ENCODE data around the gene RNF144A. TPM values are rescaled to one million over a fixed set of nuclear protein-coding genes. Genes with fewer than 3 reads are reported as not detected.

RNF144A gene
- total and polyA plus RNA-seq, 10 of the 15 experiments (the other 5 are each of a cell fraction or from before 2014, with no cell fraction given): 0.02 to 12.1 (median 0.48) TPM; not detected in 1

DNA sequence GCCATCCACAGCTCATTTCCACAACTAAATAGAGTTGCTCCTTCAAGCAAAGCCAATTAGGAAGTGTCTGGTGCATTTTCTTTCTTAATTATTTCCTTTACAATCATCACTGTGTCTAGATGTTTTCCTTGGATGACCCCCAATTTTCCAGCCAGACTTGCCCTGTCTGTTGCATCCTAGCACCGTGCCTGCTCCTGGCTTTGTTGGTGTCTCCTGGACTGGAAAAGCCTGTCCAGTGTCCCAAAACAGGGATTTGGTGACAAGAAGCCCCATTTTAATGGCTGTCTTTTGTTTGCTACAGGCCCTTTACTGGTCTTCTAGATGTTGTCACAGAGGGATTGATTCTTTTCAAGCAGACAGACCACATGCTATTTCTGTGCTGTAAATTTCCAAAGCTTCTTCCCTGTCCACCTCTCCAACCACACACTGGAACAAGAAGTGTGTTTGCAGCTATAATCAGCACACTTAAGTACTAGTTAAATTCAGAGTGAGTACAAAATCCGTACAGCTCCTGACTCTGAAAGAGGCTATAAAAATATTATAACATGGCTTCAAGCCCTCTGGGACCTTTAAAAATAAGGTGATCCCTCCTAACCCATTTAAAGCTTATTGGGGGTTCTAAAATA is 38.4 kb downstream of the RNF144A start:
- no peak overlapping the region for H3K9ac ChIP-seq (ENCODE audit: control insufficient read depth, insufficient read depth, low read length)
- no TSS peak for BruUV-seq (replicated peaks)
- H2AFZ ChIP-seq (ENCODE audit: control insufficient read depth, low read depth, low read length): no peak overlapping the region
- no peaks in the 10 kb centered on the region for H3K9me3 ChIP-seq (replicated peaks; ENCODE audit: control insufficient read depth, insufficient read depth, low read length)
- intact Hi-C loops (cut with micrococcal nuclease; ENCODE audit: unreplicated experiment) (no loop called here), in situ Hi-C loops (cut with MboI) (no loop called here)
- H4K20me1 ChIP-seq (ENCODE audit: control insufficient read depth, insufficient read depth): no peaks in the 10 kb centered on the region
- ATAC-seq (no peak), DNase-seq (ENCODE audit: low read depth, low spot score) (no peak), FAIRE-seq (no peak)
- no peaks in the 10 kb centered on the region for H3K27me3 ChIP-seq (replicated peaks in 1 of 2; ENCODE audit: control insufficient read depth in 2 of 2, insufficient read depth in 2 of 2, low read length in 1 of 2)
- CTCF ChIA-PET: interaction anchor here (1.2 kb wide), 1 partner anchor 39 kb away, joined by 3 read pairs; the partner anchor contains the start of gene RNF144A
- SMC1A ChIA-PET (ENCODE audit: uncharacterized antibody, unreplicated experiment): interaction anchor here (1.0 to 1.1 kb wide), 2 partner anchors 9 to 34 kb away, joined by 3 read pairs; no protein-coding TSS in a partner anchor
- H3K4me3 ChIP-seq: no peak overlapping the region
- H3K79me2 ChIP-seq (ENCODE audit: control insufficient read depth, insufficient read depth, low read length): no peaks in the 10 kb centered on the region
- POLR2A ChIA-PET: no interaction called here
- TF ChIP-seq HDGF (IDR thresholded peaks at IDR 0.05): no peak
- no peak for TF ChIP-seq SMAD1 (IDR thresholded peaks at IDR 0.05; ENCODE audit: low read depth, partially characterized antibody)
- H3K4me1 ChIP-seq (ENCODE audit: control insufficient read depth, insufficient read depth, low read length): no peaks in the 10 kb centered on the region
- H3K36me3 ChIP-seq (ENCODE audit: control insufficient read depth in 2 of 2, insufficient read depth in 2 of 2, low read length in 1 of 2): no peaks in the 10 kb centered on the region
- WGBS (ENCODE audit: insufficient coverage, insufficient replicate concordance, low lambda C conversion rate, missing lambda C conversion rate): 54% methylated on average over 2 of the region's 2 CpGs
- no peak overlapping the region for H3K27ac ChIP-seq (ENCODE audit: control insufficient read depth, insufficient read depth)
- no peak overlapping the region for H3K4me2 ChIP-seq (ENCODE audit: control insufficient read depth, insufficient read depth)
- RAD21 ChIA-PET (ENCODE audit: unreplicated experiment): no interaction called here

DNA sequence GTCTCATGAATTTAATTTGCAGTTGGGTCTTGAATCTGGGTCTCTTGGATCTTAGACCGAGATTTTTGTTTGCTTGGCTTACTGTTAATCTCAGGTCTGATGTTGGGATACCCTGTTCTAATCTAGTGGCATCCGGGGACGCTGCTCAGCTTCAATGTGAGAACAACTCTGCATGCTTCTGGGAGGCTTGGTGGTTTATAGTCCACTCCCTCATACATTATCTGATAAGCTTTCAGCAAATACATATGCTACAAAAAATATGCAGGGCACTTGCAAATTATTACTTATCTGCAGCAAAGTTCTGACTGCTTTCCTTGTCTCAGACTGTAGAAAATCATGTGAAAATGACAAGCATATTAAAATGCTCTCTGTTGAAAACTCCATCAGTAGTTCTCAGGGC is 39.4 kb downstream of the RNF144A start:
- intact Hi-C loops (cut with micrococcal nuclease; ENCODE audit: unreplicated experiment) (no loop called here), in situ Hi-C loops (cut with MboI) (no loop called here)
- no peak for FAIRE-seq
- Histone ChIP-seq H2AFZ (ENCODE audit: control insufficient read depth, low read depth, low read length) (no peak overlapping the region), H3K36me3 (ENCODE audit: control insufficient read depth in 2 of 2, insufficient read depth in 2 of 2, low read length in 1 of 2) (no peaks in the 10 kb centered on the region), H3K4me1 (ENCODE audit: control insufficient read depth, insufficient read depth, low read length) (no peaks in the 10 kb centered on the region), H3K79me2 (ENCODE audit: control insufficient read depth, insufficient read depth, low read length) (no peaks in the 10 kb centered on the region), H3K9me3 (replicated peaks; ENCODE audit: control insufficient read depth, insufficient read depth, low read length) (no peaks in the 10 kb centered on the region), H4K20me1 (ENCODE audit: control insufficient read depth, insufficient read depth) (no peaks in the 10 kb centered on the region), H3K27ac (ENCODE audit: control insufficient read depth, insufficient read depth) (no peak overlapping the region), H3K9ac (ENCODE audit: control insufficient read depth, insufficient read depth, low read length) (no peak overlapping the region), H3K4me2 (ENCODE audit: control insufficient read depth, insufficient read depth) (no peak overlapping the region), H3K4me3 (no peak overlapping the region), H3K27me3 (replicated peaks in 1 of 2; ENCODE audit: control insufficient read depth in 2 of 2, insufficient read depth in 2 of 2, low read length in 1 of 2) (no peaks in the 10 kb centered on the region)
- no peak for ATAC-seq
- ChIA-PET CTCF (interaction anchor here (0.6 to 2.8 kb wide), 4 partner anchors 24 to 84 kb away, joined by 3 to 13 read pairs (median 4); no protein-coding TSS in a partner anchor), RAD21 (ENCODE audit: unreplicated experiment) (no interaction called here), SMC1A (ENCODE audit: uncharacterized antibody, unreplicated experiment) (interaction anchor here (1.1 to 1.8 kb wide), 2 partner anchors 8 to 9 kb away, joined by 4 to 6 read pairs; no protein-coding TSS in a partner anchor), POLR2A (no interaction called here)
- no peak for DNase-seq (ENCODE audit: low read depth, low spot score)
- TF ChIP-seq TCF7 (IDR thresholded peaks at IDR 0.05; ENCODE audit: borderline replicate concordance) (no peak), NFIC (IDR thresholded peaks at IDR 0.05; ENCODE audit: low read depth, low read length) (no peak), EED (IDR thresholded peaks at IDR 0.05; ENCODE audit: low read depth) (no peak), HDAC6 (IDR thresholded peaks at IDR 0.05; ENCODE audit: unreplicated experiment) (no peak), BACH1 (IDR thresholded peaks at IDR 0.05; ENCODE audit: borderline replicate concordance) (no peak)
- TF ChIP-seq, protein P1, sequence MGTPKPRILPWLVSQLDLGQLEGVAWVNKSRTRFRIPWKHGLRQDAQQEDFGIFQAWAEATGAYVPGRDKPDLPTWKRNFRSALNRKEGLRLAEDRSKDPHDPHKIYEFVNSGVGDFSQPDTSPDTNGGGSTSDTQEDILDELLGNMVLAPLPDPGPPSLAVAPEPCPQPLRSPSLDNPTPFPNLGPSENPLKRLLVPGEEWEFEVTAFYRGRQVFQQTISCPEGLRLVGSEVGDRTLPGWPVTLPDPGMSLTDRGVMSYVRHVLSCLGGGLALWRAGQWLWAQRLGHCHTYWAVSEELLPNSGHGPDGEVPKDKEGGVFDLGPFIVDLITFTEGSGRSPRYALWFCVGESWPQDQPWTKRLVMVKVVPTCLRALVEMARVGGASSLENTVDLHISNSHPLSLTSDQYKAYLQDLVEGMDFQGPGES (IDR thresholded peaks at IDR 0.05): no peak
- 53% methylated on average over 3 of the region's 3 CpGs for WGBS (ENCODE audit: insufficient coverage, insufficient replicate concordance, low lambda C conversion rate, missing lambda C conversion rate)
- no TSS peak for BruUV-seq (replicated peaks)
